ENCODE results near the gene RPL41.

The RPL41 gene

GRCh38 chr12:56099787-56100186, 16.6 kb upstream of the RPL41 start:
- ChIA-PET POLR2A (ENCODE audit: low non-redundant PET) (no interaction called here), CTCF (no interaction called here)

GRCh38 chr12:56101045-56101444, 15.4 kb upstream of the RPL41 start:
- DNase-seq (ENCODE audit: low spot score), result no peak
- no peak for TF ChIP-seq CTCF (conservative IDR thresholded peaks at IDR 0.05; ENCODE audit: low read depth)
- ChIA-PET CTCF (no interaction called here), POLR2A (ENCODE audit: low non-redundant PET) (no interaction called here)
- H3K27ac ChIP-seq, result no peak overlapping the region

More at GRCh38 chr12:56099787-56100186, 16.6 kb upstream of the RPL41 start:
- TF ChIP-seq CTCF (conservative IDR thresholded peaks at IDR 0.05; ENCODE audit: low read depth), result no peak
- no peak overlapping the region for H3K27ac ChIP-seq
- no peak for DNase-seq (ENCODE audit: low spot score)

- TF ChIP-seq CTCF (conservative IDR thresholded peaks at IDR 0.05; ENCODE audit: low read depth), result no peak
- ChIA-PET CTCF (interaction anchor here (0.6 kb wide), 1 partner anchor 11 kb away, joined by 4 read pairs; no protein-coding TSS in a partner anchor), POLR2A (ENCODE audit: low non-redundant PET) (no interaction called here)
- no peak for DNase-seq (ENCODE audit: low spot score)
- H3K27ac ChIP-seq, result no peak overlapping the region
These were observed 13.8 kb upstream of the RPL41 start for GRCh38 chr12:56102683-56103065.

GRCh38 chr12:56103066-56103711, 13.2 kb upstream of the RPL41 start:
- no peak for DNase-seq (ENCODE audit: low spot score)
- ChIA-PET POLR2A (ENCODE audit: low non-redundant PET) (interaction anchor here (0.6 to 2.7 kb wide), 5 partner anchors 14 to 335 kb away, joined by 3 to 10 read pairs (median 5); partner anchors contain the start of gene ZC3H10), CTCF (interaction anchor here (0.6 to 1.4 kb wide), 2 partner anchors 24 to 362 kb away, joined by 3 to 10 read pairs; no protein-coding TSS in a partner anchor)
- H3K27ac ChIP-seq, result no peak overlapping the region
- TF ChIP-seq CTCF (conservative IDR thresholded peaks at IDR 0.05; ENCODE audit: low read depth), result no peak

- ChIA-PET POLR2A (ENCODE audit: low non-redundant PET) (interaction anchor here (0.6 to 2.7 kb wide), 8 partner anchors 14 to 335 kb away, joined by 3 to 10 read pairs (median 5); partner anchors contain the start of gene ZC3H10), CTCF (interaction anchor here (0.6 to 1.4 kb wide), 3 partner anchors 25 to 363 kb away, joined by 3 to 10 read pairs (median 3); no protein-coding TSS in a partner anchor)
- no peak for DNase-seq (ENCODE audit: low spot score)
- H3K27ac ChIP-seq, result peak overlapping the region; percentile 83
- TF ChIP-seq CTCF (conservative IDR thresholded peaks at IDR 0.05; ENCODE audit: low read depth), result no peak
These were observed 12.7 kb upstream of the RPL41 start for GRCh38 chr12:56103823-56104108.

GRCh38 chr12:56104109-56104814, 12.2 kb upstream of the RPL41 start, which contains the start of gene PA2G4:
TSS of gene PA2G4 (plus strand) at chr12:56104559. CDS start at chr12:56104738, 179 bp downstream.
- peak; percentile 96 for DNase-seq (ENCODE audit: low spot score)
- CTCF ChIA-PET, result interaction anchor here (0.7 to 1.4 kb wide), 3 partner anchors 20 to 108 kb away, joined by 3 to 10 read pairs (median 3); no protein-coding TSS in a partner anchor
- POLR2A ChIA-PET (ENCODE audit: low non-redundant PET), result interaction anchor here (0.6 to 2.7 kb wide), 9 partner anchors 8 to 60 kb away, joined by 3 to 10 read pairs (median 5); partner anchors contain the start of gene ZC3H10
- H3K27ac ChIP-seq, result peak within 1 kb of the TSS; percentile 83
- no peak for TF ChIP-seq CTCF (conservative IDR thresholded peaks at IDR 0.05; ENCODE audit: low read depth)

Data from RWPE1 (cell line).